HG03520 (cell line): ENCODE measurements around the gene ASNS.
"Not testable (repeated sequence)": the region's sequence is repeated elsewhere in the genome, so short reads cannot be mapped to it uniquely, and the experiment has no call there.

Experiments
- ATAC-seq: cut with Tn5 transposase; IDR thresholded peaks from one replicate; pipeline ENCODE4 v1.9.1; 2021; ENCODE audit warnings: mild to moderate bottlenecking, moderate library complexity; ENCODE audit not compliant: unreplicated experiment

The ASNS gene, protein sequence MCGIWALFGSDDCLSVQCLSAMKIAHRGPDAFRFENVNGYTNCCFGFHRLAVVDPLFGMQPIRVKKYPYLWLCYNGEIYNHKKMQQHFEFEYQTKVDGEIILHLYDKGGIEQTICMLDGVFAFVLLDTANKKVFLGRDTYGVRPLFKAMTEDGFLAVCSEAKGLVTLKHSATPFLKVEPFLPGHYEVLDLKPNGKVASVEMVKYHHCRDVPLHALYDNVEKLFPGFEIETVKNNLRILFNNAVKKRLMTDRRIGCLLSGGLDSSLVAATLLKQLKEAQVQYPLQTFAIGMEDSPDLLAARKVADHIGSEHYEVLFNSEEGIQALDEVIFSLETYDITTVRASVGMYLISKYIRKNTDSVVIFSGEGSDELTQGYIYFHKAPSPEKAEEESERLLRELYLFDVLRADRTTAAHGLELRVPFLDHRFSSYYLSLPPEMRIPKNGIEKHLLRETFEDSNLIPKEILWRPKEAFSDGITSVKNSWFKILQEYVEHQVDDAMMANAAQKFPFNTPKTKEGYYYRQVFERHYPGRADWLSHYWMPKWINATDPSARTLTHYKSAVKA

DNA sequence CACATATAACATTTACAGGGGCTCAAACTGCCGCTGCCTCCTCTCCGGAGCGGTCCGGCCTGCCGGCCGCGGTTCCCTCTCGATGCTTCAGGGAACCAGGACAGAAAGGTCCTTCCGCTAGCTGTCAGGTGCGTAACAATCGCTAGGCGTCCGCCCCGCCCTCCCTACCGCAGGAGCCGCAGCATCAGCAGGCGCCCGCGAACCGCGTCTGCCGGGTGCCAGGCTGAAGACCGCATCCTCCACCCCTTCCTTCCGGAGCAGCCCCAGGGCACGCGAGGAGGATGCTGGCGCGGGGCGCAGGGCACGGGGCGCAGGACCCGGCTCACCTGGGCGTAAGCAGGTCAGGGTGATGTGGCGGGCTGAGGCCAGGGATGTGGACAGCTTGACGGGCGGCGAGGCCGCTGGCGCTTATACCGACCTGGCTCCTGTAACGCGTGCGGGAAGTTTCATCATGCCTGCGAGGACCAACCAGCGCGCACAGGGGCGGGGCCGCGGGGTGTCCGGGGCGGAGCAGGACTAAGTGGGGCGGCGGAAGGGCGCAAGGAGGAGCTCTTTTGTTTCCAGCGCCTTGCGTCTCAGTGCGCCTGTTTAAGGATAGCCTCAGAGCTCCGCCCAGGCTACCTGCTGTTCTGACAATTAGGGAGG, at the start of gene ASNS:
Gene ASNS (minus strand): TSS at position 384 of the 645 bp plus-strand sequence. CDS start 3,252 bp downstream, outside the sequence.
- peak; percentile 99 for ATAC-seq

DNA sequence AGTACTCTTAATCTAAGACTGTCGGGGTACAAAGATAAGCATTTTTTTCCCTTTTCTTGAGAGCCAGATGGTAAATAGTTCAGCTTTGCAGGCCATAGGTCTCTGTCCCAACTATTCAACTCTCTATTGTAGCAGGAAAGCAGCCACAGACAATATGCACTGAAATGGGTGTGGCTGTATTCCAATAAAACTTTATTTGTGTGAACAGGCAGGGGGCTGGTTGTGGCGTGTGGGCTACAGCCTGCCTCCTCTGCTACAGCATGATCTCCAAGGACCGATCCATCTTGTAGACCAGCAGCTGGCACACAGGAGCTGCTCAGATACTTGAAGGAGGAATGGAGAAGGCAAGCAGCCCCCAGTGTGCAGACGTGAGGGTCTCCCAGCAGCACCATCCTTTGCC, 49.0 kb upstream of the ASNS start:
- ATAC-seq: not testable (repeated sequence)

DNA sequence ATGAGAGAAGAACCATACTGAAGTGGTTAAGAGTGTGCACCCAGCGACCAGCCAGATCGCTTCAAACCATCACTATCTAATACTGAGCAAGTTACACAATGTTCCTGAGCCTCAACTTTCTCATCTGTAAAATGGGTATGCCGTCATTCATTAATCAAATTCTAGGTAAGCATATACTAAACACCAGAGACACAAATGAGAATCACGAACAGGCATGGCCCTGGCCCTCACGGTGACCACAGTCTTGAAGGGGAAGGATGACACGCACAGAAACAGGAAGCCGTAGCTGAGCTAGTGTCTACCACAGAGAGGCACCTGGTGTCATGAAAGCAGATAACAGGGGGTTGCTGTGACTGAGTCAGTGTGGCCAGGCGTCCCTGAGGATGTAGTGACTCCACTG, 43.1 kb upstream of the ASNS start:
- ATAC-seq: not testable (repeated sequence)

DNA sequence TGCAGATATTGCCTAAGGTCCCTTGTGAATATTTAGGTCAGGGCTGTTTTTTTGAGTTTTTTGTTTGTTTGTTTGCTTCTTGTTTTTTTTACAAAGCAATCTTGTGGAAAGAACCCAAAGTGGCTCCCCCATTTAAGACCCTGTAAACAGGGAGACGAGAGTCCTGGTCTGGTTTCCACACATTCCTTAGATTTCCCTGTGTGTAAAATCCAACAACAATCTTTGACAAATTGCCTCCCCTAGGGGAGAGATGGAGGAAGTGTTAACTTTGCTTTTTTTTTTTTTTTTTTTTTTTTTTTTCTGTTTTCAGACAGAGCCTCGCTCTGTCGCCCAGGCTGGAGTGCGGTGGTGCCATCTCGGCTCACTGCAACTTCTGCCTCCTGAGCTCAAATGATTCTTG, 40.1 kb upstream of the ASNS start:
- ATAC-seq: not testable (repeated sequence)

DNA sequence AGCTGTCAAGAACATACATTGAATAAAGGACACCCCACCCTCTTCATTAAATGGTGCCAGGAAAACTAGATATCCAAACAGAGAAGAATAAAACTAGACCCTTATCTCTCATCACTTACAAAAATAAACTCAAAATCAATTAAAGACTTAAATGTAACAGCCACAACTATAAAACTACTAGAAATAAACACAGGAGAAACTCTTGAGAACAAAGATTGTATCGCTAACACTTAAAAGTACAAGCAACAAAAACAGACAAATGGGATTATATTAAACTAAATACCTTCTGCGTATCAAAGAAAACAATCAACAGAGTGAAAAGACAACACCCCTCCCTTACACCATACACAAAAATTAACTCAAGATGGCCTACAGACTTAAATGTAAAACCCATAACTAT, 24.7 kb upstream of the ASNS start:
- not testable (repeated sequence) for ATAC-seq

DNA sequence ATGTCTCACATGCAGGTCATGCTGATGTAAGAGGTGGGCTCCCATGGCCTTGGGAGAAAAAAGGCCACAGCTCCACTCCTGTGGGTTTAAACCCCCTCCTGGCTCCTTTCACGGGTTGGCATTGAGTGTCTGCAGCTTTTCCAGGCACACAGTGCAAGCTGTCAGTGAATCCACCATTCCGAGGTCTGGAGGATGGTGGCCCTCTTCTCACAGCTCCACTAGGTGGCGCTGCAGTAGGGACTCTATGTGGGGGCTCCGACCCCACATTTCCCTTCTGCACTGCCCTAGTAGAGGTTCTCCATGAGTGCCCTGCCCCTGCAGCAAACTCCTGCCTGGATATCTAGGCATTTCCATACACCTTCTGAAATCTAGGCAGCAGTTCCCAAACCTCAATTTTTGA, 19.5 kb upstream of the ASNS start:
- not testable (repeated sequence) for ATAC-seq

DNA sequence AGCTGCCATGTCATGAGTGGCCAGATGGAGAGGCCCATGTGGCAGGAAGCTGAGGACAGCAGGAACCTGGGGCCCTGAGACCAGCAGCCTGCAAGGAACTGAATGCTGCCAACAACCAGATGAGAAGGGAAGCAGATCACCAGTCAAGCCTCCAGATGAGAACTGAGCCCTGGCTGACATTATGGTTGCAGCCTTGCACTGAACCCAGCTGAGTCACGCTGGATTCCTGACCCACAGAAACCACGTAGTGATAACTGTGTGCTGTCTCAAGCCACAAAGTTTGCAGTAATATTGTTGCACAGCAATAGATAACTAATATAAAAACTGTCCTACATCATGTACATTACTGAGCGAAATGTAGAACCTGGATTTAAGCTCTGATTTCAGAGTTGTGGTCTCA, 7.3 kb upstream of the ASNS start:
- ATAC-seq: not testable (repeated sequence)

DNA sequence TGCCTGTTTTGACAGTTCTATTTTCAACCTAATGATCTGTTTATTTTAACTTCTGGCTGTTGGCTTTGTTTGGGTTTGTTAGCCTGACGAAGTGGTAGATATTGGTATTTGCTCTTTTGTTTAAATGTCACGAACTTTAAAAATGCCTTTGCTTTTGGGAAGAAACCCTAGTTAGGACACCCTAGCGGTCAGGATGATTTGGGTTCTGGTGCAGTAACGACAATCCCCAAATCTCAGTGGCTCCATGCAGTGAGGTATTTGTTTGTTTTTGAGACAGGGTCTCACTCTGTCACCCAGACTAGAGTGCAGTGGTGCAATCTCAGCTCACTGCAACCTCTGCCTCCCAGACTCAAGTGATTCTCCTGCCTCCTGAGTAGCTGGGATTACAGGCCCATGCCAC, 2.7 kb upstream of the ASNS start:
- ATAC-seq: not testable (repeated sequence)

DNA sequence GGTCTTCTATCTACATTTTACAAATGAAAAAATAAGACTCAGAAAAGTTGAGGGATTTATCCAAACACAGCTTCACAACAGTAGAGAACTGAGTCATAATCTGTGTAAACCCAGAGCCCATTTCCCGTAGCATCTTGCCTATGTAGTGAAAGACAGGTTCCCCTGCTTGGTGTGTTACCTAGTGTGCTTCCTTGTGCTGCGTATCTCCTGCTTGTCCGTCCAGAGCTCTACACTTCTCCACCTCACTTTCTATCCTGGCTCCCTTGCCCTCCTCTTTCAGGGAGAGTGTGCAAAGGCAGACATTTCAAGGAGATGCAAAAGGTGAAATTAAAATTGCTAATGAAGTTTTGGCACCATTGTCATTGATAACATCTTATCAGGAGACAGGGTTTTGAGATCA, 1.4 kb upstream of the ASNS start:
- ATAC-seq: no peak

DNA sequence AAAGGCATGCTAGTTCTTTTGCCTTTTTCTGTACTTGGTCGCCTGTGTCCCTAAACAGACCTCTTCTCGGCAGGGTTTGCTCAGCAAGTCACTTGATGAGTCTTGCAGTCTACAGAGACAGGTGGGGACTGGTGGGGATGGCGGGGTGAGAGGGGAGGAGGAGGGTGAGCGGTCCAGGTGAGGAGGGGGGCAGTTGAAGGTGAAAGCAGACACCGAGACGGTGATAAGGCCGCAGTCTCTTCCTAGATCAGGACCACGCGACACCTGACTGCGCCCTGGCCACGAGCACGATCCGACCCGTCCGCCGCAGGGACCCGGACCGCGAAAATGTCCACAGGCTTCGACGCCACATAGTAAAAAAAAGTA, 566 bp downstream of the ASNS start:
- ATAC-seq: no peak

DNA sequence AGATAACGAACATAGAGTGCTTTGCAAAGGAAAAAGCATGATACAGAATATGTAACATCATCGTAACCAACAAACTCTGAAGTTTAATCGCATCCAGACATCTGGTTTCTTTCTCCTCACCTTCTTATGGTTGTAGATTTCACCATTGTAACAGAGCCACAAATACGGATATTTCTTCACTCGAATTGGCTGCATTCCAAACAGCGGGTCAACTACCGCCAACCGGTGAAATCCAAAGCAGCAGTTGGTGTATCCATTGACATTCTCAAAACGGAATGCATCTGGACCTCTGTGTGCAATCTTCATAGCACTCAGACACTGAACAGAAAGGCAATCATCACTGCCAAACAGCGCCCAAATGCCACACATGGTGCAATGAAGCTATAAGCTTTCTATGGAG, 3.4 kb downstream of the ASNS start:
- no peak for ATAC-seq

DNA sequence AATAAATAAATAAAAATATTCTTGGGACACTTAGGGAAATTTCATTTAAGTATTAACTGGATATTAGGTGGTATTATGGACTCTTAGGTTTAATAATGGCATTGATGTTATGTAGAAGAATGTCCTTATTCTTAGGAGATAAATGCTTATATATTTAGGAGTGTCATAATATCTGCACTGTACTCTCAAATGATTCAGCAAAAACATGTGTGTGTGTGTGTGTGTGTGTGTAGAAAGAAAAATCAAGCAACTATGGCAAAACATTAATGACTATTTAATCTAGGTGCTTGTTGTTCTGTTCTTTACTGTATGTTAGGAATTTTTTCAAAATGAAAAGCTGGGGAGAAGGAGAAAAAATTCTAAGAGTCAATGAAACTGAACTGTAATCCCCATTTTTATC, 3.9 kb downstream of the ASNS start:
- no peak for ATAC-seq

DNA sequence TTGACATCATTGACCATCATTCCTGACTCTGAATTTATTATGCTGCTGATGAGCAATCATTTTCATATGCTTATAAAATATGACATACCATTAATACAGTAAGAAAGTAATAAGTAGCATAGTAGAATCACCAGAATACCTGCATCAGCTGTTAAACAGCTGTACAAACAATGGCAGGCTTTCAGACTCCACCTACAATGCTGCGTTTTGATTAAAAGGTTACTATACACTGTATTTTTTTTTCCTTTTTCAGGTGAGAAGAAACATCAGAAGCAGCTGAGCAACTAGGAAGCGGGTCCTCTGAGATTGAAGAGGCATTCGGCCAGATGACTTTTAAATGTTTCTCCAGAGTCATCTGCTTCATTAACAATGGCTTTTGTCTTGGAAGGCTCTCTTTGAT, 7.1 kb downstream of the ASNS start:
- no peak for ATAC-seq

DNA sequence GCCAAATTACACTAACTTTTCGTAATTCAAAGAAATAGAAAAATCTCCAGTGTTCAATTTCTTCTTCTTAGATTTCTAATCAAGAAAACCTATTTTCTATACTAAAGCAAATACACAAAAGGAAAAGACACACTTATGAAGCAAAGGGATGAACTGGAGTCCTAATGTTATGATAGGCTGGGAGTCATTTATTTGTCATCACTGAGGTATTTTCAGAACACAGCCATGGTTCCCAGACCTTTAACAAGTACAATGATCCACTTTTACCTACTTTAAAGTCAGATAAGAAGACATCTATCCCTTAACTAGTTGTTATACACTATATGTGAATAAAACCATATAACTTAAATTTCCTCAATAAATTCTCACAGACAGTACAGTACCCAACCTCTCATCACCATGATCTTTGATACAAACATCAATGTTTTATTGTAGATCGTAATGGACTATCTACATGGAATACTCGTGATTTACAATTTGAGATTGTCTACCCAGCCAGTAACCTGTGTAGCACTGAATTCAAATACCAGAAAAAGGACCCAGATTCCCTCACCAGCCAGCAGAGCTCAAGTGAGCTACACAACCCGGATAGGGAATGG, 12.5 kb downstream of the ASNS start:
- ATAC-seq: no peak

DNA sequence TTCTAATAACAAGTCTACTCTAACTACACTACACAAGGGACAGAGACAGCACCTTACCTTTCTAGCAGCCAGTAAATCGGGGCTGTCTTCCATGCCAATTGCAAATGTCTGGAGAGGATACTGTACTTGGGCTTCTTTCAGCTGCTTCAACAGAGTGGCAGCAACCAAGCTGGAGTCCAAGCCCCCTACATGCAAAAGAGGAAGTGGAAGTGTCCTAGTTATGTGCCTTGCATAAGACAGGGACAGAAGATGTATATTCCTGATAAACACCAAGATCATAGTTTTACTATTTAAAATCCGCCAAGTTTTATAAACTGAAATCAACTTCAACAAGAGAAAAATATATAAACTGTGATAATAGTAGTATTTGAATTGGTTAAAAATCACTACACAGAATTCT, 14.0 kb downstream of the ASNS start:
- ATAC-seq: no peak

DNA sequence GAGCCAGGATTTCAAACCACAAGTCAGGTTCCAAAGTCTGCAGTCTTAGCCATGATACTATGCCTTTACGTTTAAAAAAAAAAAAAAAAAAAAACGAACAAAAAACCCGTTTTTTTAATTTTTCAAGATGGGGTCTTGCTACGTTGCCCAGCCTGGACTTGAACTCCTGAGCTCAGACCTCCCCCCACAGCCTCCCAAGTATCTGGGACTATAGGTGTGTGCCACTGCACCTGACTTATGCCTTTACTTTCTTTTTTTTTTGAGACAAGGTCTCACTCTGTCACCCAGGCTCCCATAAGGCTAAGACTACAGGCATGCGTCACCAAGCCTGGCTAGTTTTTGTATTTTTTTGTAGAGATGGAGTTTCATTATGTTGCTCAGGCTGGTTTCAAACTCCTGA, 14.7 kb downstream of the ASNS start:
- no peak for ATAC-seq

DNA sequence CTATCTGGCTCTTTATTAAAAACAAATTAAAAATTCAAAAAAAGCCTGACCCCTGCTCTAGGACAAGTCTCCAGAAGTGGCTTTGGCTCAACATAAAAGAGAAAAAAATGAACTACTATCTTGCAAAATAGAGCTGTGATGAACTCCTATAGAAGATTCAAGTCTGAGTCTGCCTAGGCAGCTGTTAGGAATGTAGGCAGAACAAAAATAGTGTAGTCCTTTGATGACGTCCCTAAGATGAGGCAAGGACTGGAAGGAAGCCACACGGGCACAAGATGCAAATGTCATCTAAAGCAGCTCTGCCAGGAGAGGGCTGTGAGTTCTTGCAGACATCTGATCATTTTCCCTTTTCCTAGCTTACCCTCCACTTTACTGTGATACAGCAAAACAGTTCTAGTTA, 20.5 kb downstream of the ASNS start:
- no peak for ATAC-seq

DNA sequence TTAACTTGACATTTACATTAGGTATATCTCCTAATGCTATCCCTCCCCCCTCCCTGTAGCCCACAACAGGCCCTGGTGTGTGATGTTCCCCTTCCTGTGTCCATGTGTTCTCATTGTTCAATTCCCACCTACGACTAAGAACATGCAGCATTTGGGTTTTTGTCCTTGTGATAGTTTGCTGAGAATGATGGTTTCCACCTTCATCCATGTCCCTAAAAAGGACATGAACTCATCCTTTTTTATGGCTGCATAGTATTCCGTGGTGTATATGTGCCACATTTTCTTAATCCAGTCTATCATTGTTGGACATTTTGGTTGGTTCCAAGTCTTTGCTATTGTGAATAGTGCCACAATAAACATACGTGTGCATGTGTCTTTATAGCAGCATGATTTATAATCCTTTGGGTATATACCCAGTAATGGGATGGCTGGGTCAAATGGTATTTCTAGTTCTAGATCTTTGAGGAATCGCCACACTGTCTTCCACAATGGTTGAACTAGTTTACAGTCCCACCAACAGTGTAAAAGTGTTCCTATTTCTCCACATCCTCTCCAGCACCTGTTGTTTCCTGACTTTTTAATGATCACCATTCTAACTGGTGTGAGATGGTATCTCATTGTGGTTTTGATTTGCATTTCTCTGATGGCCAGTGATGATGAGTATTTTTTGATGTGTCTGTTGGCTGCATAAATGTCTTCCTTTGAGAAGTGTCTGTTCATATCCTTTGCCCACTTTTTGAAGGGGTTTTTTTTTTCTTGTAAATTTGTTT, 21.8 kb downstream of the ASNS start:
- not testable (repeated sequence) for ATAC-seq

DNA sequence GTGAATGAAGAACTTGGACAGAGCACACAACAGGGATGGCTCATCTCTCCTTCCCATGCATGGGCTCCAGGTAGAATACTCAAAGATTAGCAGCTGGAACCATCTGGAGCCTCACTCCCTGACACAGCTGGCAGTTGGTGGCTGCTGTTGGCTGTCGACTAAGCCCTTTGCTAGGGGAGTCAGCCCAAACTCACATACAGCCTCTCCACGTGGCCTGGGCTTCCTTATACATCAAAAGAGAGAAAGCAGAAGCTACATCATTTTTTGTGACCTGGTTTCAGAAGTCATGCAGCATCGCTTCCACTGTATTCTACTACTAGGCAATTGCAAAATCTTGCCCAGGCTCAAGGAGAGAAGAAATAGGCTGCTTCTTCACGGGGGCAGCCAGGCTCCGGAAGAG, 24.4 kb downstream of the ASNS start:
- ATAC-seq: no peak

DNA sequence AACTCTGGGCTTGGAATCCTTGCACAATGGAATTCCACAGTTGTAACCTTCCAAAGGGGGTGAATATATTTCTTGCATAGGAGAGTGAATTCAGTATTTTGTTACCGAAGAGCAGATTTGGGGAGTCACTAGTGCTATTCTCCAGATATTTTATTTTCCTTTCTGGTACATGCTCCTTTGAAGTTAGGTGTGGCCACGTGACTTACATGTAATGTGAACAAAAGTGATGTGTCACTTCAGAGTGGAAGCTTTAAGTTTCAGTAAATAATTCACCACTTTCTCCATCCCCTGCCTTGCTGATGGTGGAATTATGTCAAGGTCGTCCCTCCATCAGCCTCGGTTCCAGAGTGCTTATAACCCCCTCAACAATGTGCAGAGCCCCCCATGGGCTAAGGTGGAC, 25.3 kb downstream of the ASNS start:
- ATAC-seq: no peak

DNA sequence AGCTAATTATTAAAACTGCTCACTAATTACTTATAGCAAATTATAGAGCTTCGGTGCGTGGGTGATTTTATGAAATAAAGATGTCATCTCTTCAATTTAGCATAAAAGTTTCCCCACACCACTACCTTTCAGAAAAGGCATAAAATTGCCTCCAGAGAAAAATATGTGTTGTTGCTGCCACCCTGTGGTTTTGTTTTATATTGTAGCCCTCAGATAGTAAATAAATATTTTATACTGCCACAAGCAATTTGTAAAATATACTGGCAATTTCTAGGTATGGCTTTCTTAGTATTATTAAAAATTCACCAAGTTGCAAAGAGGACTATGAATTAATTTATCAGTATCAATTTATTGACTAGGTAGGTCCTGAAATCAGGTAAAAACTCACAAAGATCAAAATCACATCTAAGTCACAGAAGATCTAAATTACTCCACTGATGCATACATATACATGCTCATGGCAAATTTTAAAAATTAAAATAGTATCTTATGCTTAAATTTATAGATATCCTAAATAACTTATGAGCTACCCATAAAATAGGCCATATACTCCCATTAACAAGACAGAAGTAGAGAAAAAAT, 26.5 kb downstream of the ASNS start:
- ATAC-seq: no peak
